ENCODE results near the gene LRWD1.

DNA sequence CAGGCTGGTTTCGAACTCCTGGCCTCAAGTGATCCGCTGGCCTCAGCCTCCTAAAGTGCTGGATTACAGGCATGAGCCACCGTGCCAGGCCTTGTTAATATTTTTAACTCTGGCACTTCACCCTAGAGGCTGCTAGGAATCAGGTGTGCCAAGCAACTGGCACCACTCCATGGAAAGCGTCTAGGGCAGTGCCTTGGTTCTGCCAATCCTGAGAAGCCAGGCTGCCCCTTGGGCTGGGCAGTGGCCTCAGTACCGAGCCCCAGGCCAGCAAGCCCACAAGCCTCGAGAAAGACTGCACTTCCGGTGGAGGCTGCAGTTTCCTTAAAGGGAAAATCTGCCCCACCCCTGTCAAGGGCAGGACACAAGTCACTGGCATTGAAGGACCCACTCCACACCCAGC, 11.5 kb upstream of the LRWD1 start:
- TF ChIP-seq POLR2A (IDR thresholded peaks at IDR 0.05) = no peak
- no peak for TF ChIP-seq CTCF (IDR thresholded peaks at IDR 0.05)

Measured in heart left ventricle (tissue), 13 donors.